DMS53 treated with DMSO at 0.1 percent for 48 hours (cell line): ENCODE data around the gene MMAB.

Source experiments
- DNase-seq: peaks from one replicate; lab custom pipeline; 2025; ENCODE audit not compliant: unreplicated experiment; lab: John Stamatoyannopoulos, UW

MMAB gene

DNA sequence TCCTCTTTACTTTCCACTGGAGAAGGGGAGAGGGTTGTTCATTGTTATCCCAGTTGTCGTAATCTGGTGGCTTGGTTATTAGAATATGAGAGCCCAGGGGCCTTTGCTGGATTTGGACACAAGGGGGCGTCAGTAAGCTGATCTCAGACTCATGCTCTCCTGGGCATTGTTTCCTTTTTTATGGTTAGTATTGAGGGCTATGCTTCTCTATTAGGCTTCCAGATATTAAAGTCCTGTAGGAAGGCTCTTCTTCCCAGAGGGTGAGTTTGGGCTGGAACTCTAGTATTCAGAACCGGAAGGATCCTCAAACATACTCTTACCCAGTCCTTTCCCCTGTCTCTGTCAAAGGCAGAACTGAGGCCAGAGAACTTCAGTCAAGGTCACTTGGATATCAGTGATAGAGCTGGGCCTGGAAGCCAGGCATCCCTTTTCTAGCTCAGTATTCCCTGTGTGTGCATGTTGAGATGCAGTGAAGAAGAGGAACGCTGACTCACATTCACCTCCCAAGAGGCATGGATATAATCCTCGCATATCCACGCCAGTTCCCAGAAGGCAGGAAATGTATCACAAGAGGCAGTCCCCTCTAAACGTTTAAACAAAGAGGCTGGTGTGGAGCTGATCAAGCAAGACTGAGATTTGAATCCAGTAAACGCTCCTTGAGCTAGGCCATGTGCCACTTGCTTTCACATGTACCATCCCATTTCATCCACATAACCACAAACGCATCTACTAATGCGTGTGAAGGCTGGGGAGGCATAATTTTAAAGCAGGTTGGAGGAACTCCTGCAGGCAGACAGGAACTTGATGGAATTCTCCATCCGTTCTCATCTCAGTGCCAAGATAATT, 54.3 kb downstream of the MMAB start:
- peak; percentile 91 for DNase-seq

GRCh38 chr12:109517619-109518018, 55.7 kb downstream of the MMAB start:
- peak; percentile 99 for DNase-seq

DNA sequence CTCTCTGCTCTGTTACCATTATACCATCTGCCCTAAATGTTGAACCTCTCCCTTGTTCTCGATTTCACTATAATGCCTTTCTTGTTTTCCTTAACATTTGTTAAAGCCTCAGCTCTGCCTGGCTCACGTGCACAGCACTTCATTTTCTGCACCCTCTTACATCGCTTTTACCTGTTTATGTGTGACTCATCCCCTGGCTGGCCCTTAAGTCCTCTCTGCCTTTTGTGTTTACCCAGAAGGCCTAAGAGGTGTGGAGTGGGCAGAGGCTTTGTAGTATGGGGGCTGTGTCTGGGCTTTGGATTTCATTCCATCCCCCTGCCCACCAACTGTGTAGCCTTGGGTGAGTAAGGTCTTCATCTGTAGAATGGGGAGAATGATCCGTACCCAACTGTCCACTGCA, 59.3 kb downstream of the MMAB start:
- DNase-seq: peak; percentile 97

- DNase-seq: no peak
These were observed 60.3 kb downstream of the MMAB start for GRCh38 chr12:109513051-109513450.

DNA sequence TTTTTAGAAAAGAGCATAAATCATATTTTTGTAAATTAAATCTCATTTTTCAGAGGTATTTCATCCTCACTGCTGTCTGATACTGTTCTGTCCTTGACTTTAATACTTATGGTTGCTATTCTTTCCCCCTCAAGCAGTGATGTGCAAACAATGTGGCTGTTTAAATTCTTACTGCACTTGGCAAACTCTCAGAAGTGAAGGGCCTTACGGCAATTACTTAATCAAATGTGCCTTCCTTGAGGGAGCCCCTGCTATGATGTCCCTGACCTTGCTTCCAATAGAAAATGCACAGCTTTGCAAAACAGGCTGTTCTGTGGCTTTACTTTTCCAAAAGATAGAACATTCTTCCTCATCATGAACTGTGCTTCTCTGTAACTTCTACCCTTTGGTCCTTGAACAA, 60.7 kb downstream of the MMAB start:
- DNase-seq: no peak

GRCh38 chr12:109510196-109510595, 63.1 kb downstream of the MMAB start:
- DNase-seq: no peak

DNA sequence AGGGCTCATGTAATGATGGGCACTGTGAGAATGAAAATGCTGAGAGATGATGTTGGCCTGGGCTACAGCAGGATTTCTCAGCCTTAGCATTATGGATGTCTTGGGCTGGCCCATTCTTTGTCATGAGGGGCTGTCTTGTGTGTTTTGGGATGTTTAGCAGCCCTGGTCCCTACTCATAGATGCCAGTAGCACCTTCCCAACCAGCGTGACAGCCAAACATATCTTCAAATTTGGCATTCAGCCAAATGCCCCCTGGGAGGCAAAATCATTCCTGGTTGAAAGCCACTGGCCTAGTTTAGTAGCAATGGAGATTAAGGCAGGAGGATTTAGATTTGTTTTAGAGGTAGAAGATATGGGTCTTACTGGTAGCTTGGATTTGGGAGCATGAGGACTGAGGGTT, 69.2 kb downstream of the MMAB start:
- DNase-seq: no peak
